GM06990 (cell line): ENCODE data around the gene PPP1R3C.

Experiments
- DNase-seq: peaks from one replicate; pipeline ENCODE4 v3.0.0-alpha.2; 2011; ENCODE audit not compliant: insufficient read length; ENCODE audit errors: extremely low read depth
- H3K27me3 ChIP-seq: replicated peaks from 2 replicates; pipeline ENCODE4 v1.6.0; 2011; ENCODE audit warnings: low read length; ENCODE audit not compliant: control insufficient read depth, insufficient read depth
- H3K36me3 ChIP-seq: 2 replicates; pipeline ENCODE4 v1.5.1; 2011; ENCODE audit warnings: low read length; ENCODE audit not compliant: control insufficient read depth, insufficient read depth
- H3K4me3 ChIP-seq: replicated peaks from 2 replicates; pipeline ENCODE4 v1.5.1; 2011; ENCODE audit warnings: low read depth, mild to moderate bottlenecking, control low read depth, low read length
- CTCF ChIP-seq: IDR thresholded peaks from 2 replicates; pipeline ENCODE4 v1.5.1; 2011; ENCODE audit warnings: low read length, control low read depth, mild to moderate bottlenecking, inconsistent platforms; ENCODE audit not compliant: insufficient read depth, poor library complexity, severe bottlenecking

Gene PPP1R3C

GRCh38 chr10:91590904-91591796 lies 41.7 kb downstream of the PPP1R3C start:
- no peak for TF ChIP-seq CTCF
- no peak for DNase-seq

GRCh38 chr10:91590142-91590903 lies 42.5 kb downstream of the PPP1R3C start:
- no peak for DNase-seq
- Histone ChIP-seq H3K27me3 (no peaks in the 10 kb centered on the region), H3K36me3 (no peaks in the 10 kb centered on the region), H3K4me3 (no peak overlapping the region)
- no peak for TF ChIP-seq CTCF

More at GRCh38 chr10:91590904-91591796, 41.7 kb downstream of the PPP1R3C start:
- H3K4me3 ChIP-seq: no peak overlapping the region
- no peaks in the 10 kb centered on the region for H3K36me3 ChIP-seq
- H3K27me3 ChIP-seq: no peaks in the 10 kb centered on the region

GRCh38 chr10:91589658-91590035 lies 43.2 kb downstream of the PPP1R3C start:
- H3K27me3 ChIP-seq: no peaks in the 10 kb centered on the region
- no peak for DNase-seq
- no peaks in the 10 kb centered on the region for H3K36me3 ChIP-seq
- no peak overlapping the region for H3K4me3 ChIP-seq
- no peak for TF ChIP-seq CTCF

GRCh38 chr10:91589015-91589657 lies 43.7 kb downstream of the PPP1R3C start:
- Histone ChIP-seq H3K4me3 (no peak overlapping the region), H3K27me3 (no peaks in the 10 kb centered on the region), H3K36me3 (no peaks in the 10 kb centered on the region)
- TF ChIP-seq CTCF: no peak
- DNase-seq: no peak

GRCh38 chr10:91587710-91588638 lies 44.9 kb downstream of the PPP1R3C start:
- no peak for DNase-seq
- no peaks in the 10 kb centered on the region for H3K27me3 ChIP-seq
- no peaks in the 10 kb centered on the region for H3K36me3 ChIP-seq
- H3K4me3 ChIP-seq: no peak overlapping the region
- no peak for TF ChIP-seq CTCF
